ENCODE measurements around the gene PMIS2. TPM values are rescaled to one million over a fixed set of nuclear protein-coding genes. Genes with fewer than 3 reads are reported as not detected.

The PMIS2 gene
- total and polyA plus RNA-seq, 2 donors, result not detected

DNA sequence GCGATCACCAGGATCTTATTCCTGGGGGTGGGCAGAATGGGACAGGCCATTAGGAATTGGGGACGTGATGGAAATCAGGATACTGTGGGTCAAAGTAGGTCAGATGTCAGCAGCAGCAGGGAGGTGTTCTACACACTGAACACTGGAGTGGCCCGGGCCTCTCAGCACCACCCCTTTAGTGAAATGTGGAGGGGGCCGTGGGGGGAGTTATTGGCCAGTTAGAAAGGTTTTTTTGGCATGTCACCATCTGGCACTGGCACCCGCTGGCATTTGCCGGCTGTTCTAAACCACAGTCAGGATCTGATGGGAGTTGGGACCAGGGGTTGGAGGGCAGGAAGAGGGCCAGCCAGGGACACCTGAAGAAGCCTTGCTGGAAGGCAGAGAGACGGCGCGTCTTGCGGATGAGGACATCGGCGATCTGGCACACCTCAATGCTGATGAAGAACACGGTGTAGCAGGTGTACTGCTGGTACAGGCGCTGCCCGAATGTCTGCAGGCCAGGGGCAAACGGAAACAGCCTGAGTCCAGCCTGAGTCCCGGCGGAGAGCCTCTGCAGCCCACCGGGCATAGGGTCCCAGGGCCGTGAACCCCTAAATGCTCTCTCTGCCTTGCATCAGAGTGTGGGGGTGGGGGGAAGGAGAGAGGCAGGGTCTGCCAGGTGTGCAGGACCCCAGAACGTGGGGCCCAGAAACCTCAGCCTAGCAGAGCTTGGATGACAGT lies 34.7 kb upstream of the PMIS2 start:
- H3K4me3 ChIP-seq (ENCODE audit: low read depth, low read length), result no peak overlapping the region
- H3K27ac ChIP-seq (ENCODE audit: low read depth), result no peak overlapping the region
- no peaks in the 10 kb centered on the region for H3K4me1 ChIP-seq (ENCODE audit: insufficient read depth)
- DNase-seq (ENCODE audit: extremely low spot score), result no peak
- 85% methylated on average over 21 of the region's 21 CpGs for whole genome bisulfite sequencing
- no peaks in the 10 kb centered on the region for H3K36me3 ChIP-seq (ENCODE audit: insufficient read depth)

DNA sequence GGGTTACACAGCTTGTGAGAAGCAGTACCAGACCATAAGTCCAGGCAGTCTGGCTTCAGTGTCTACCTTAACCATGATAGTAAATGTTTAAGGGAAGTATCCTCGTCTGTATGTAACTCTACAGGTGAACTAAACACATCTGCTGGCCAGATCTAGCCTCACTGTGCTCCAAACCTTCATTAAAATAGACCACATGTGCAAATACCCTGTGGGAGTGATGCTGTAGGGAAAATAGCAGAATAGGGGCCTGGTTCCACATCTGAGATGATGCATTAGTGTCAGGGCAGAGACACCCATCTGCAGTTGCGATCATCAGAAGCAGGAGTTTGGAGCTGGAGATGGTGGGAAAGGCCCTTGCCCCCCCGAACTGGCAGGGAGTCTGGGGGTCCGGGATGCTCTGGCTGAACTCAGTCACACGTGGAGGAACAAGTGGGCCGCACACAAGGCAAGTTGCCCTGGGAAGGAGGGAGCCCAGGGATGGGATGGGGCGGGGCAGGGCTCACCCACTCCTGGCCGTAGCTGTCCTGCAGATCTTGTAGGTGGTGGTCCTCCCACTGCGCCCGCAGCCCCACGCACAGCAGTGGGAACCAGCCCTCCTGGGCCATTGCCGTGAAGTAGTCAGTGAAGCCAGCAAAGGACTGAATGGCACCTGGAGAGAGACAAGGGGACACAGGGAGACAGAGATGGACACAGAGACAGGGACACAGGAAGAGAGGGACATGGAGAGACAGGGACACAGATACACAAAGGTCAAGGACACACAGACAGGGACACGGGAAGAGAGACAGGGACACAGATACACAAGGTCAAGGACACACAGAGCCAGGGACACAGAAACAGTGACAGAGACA lies 33.2 kb upstream of the PMIS2 start:
- no peaks in the 10 kb centered on the region for H3K4me1 ChIP-seq (ENCODE audit: insufficient read depth)
- DNase-seq (ENCODE audit: extremely low spot score), result no peak
- H3K27ac ChIP-seq (ENCODE audit: low read depth), result no peak overlapping the region
- H3K36me3 ChIP-seq (ENCODE audit: insufficient read depth), result no peaks in the 10 kb centered on the region
- WGBS, result 73% methylated on average over 13 of the region's 13 CpGs
- no peak overlapping the region for H3K4me3 ChIP-seq (ENCODE audit: low read depth, low read length)

DNA sequence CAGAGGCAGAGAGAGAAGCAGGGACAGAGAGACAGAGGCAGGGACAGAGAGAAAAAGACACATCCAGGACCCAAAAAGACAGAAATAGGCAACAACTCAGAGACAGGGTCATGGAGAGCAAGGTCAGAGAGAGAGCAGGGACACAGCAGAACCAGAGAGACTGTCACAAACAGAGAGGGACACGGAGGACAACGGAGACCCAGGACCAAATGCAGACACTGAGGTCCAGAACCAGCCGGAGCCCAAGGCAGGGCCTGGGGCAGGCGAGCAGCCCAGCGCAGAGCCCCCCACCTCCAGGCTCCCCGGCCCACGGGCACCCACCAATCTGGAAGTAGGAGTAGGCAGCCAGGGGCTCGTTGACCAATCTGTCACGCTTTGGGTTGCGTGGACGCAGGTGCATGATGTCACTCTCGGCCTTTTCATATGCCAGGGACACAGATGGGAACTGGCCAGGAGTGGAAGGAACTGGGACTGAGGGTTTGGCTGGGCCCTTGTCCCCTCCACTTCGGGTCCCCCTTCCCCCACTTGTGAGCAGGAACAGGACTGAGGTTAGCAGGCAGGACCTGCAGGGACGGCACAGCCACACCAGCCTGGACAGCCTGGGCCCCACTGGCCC lies 32.5 kb upstream of the PMIS2 start:
- Histone ChIP-seq H3K4me3 (ENCODE audit: low read depth, low read length) (no peak overlapping the region), H3K27ac (ENCODE audit: low read depth) (no peak overlapping the region), H3K36me3 (ENCODE audit: insufficient read depth) (no peaks in the 10 kb centered on the region), H3K4me1 (ENCODE audit: insufficient read depth) (no peaks in the 10 kb centered on the region)
- no peak for DNase-seq (ENCODE audit: extremely low spot score)
- WGBS, result 67% methylated on average over 14 of the region's 14 CpGs

DNA sequence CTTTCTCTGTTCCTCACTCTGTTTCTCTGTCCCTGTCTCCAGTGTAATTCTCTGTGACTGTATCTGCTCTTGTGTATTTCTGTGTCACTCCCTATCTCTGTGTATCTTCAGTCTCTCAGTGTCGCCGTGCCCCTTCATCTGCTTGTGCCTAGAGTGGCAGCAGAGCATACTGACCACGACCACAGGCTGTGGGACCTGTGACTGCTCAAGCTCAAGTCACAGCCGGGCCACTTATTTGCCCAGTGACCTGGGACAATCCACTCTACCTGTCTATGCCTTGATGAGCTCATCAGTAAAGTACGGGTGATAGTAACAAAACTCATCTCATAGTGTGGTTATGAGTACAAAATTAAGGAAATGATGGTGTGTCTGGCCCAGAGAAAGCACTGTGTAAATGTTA lies 31.9 kb upstream of the PMIS2 start:
- no peak overlapping the region for H3K4me3 ChIP-seq (ENCODE audit: low read depth, low read length)
- no peak overlapping the region for H3K27ac ChIP-seq (ENCODE audit: low read depth)
- no peak for DNase-seq (ENCODE audit: extremely low spot score)
- H3K4me1 ChIP-seq (ENCODE audit: insufficient read depth), result no peaks in the 10 kb centered on the region
- WGBS, result 71% methylated on average over 5 of the region's 5 CpGs
- H3K36me3 ChIP-seq (ENCODE audit: insufficient read depth), result no peaks in the 10 kb centered on the region

DNA sequence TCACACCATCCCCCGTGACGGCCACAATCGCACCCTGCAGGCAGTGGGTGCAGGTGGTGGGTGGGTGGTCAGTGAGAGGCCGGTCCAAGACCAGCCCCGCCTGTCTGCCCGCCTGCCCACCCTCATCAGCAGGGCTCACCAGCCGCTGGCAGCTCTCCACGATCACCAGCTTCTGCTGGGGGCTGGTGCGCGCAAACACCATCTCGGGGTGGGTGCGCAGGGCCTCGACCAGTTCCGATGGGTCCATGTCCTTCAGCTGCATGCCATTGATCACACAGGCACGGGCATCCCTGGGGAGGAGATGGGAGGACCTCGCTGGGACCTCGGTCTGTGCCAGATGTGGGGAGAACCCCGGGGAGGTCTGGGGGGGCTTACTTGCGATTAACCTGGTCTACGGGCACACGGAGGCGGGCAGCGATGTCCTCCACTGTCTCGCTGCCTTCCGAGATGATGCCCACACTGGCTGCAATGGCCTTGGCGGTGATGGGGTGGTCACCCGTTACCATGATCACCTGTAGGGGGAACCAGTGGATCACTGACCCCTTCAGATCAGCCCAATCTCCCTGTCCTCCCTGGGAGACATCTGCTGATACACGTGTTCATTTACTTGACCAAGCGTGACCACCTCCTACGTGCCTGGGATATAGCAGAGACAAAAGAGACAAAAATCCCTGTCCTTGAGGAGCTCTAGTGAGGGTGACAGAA lies 30.5 kb upstream of the PMIS2 start:
- WGBS, result 68% methylated on average over 30 of the region's 30 CpGs

DNA sequence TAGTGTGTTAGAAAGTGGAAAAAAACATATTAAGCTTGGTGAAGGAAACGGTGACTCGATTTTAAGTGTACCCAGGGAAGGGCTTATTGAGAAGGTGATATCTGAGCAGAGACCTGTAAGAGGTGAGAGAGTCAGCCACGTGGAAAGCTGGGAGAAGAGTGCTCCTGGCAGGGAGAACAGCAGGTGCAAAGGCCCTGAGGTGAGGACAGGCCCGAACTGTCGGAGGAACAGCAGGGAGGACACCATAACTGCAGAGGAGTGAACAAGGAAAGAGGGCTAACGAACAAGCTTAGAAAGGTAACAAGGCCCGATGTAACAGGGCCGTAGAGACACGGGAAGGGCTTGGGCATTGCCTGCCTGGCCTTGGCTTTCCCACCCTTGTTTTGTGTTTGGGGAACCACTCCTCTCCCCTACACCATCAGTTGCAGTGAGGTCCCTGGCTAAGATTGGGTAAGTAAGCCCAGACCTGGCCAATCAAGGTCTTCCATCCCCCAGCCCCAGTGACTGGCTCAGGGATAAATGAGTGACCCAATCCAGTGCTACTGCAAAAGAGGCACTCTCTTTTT lies 29.9 kb upstream of the PMIS2 start:
- Histone ChIP-seq H3K27ac (ENCODE audit: low read depth) (no peak overlapping the region), H3K4me1 (ENCODE audit: insufficient read depth) (no peaks in the 10 kb centered on the region), H3K36me3 (ENCODE audit: insufficient read depth) (no peaks in the 10 kb centered on the region), H3K4me3 (ENCODE audit: low read depth, low read length) (no peak overlapping the region)
- no peak for DNase-seq (ENCODE audit: extremely low spot score)
- 83% methylated on average over 9 of the region's 9 CpGs for WGBS

More for the DNA sequence above, 30.5 kb upstream of the PMIS2 start:
- no peak for DNase-seq (ENCODE audit: extremely low spot score)
- H3K4me3 ChIP-seq (ENCODE audit: low read depth, low read length), result no peak overlapping the region
- no peak overlapping the region for H3K27ac ChIP-seq (ENCODE audit: low read depth)
- no peaks in the 10 kb centered on the region for H3K4me1 ChIP-seq (ENCODE audit: insufficient read depth)
- H3K36me3 ChIP-seq (ENCODE audit: insufficient read depth), result no peaks in the 10 kb centered on the region

DNA sequence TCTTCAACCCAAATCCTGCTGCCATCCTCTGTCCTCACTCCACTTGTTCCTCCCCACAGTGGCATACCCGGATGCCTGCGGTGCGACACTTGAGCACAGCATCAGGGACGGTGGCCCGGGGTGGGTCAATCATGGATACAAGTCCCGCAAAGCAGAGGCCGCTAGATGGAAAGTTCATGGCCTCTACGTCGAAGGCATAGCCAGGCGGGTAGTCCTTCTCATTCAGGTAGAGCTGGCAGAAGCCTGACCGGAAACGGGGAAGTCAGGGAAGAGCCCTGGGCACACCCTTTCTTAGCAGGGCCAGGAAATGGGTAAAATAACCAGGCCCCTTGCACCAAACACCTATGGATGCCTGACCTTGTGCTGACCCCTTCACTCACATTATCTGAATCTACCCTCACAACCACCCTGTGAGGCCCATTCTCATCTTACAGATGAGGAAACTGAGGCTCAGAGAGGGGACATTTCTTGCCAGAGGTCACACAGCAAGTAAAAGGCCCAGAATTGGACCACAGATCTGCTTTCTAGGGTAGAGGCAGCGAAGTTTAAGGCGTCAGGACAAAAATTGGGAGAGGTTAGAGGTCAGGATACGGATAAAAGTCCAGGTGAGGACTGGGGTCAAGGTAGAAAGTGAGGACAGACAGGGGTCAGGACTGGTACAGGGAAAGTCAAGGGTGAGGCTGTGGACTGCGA lies 29.0 kb upstream of the PMIS2 start:
- Histone ChIP-seq H3K36me3 (ENCODE audit: insufficient read depth) (no peaks in the 10 kb centered on the region), H3K4me3 (ENCODE audit: low read depth, low read length) (no peak overlapping the region), H3K4me1 (ENCODE audit: insufficient read depth) (no peaks in the 10 kb centered on the region), H3K27ac (ENCODE audit: low read depth) (no peak overlapping the region)
- DNase-seq (ENCODE audit: extremely low spot score), result no peak
- WGBS, result 82% methylated on average over 16 of the region's 16 CpGs

DNA sequence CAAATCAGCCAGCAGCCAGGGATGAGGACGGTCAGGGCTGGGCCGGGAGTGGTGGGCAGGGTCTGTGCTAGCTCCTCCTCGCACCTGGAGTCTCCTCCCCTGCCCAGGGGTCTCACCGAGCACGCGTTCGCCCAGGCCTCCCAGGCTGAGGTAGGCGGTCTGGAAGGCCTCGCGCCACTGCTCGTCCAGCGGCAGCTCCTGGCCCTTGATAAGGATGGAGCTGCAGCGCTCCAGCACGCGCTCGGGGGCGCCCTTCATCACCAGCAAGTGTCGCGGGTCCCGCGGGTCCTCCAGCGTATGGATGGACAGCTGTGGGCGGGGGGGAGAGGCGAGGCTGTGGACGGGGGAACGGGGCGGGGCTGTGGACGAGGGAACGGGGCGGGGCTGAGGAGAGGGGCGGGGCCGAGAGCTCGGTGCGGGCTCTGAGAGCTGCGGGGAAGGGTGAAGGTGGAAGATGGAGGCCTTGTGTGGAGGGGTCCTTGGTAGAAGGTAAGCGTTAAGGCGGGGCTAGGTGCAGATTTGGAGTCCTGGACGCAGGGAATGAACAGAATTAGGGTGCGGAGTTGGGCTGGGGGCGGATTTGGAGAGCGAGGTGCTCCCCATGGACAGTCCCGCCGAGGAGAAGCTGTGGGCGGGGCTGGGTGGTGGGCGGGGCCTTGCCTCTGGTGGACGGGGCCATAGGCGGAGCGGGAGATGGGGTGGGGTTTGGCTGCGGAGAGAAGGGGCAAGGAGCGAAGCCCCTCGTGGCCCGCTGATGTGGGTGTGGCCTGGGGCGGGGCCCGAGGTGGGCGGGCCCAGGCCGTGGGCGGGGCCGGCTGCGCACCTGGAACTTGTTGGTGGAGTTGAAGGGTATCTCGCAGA lies 28.2 kb upstream of the PMIS2 start:
- no peak overlapping the region for H3K4me3 ChIP-seq (ENCODE audit: low read depth, low read length)

DNA sequence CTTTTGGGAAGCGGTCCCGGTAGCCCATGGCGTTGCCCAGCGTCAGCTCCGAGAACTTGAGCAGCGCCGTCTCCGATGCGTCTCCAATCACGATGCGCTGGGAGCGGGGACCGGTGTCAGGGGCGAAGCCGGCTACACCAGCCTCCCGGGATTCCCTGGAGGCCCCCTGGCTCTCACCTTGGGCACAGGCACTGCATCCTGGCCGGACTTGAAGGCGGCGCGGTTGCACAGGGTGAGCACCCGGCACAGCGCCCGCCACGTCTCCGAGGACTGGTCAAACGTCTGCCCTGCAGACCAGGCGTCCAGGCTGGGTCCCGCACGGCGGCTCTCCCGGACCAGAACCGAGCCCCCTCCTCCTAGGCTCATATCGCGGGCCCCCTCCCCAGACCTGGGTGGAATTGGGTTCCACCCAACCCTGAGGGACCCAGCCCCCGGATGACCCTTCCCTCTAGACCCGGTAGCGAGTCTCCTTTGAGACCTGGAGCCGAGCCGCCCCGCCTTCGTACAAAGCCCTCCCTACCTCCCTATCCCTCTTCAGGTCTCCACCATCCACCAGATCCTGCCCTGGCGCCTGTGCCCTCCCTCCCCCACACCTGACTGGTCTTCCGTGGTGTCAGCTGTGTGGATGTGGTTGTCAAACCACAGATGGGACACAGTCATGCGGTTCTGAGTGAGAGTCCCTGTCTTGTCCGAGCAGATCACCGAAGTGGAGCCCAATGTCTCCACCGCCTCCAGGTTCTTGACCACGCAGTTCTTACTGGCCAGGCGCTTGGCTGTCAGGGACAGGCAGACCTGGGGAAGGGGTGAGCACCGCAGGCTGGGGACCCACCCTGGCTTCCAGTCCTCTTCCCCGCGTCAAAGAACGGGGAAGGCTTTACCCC lies 27.3 kb upstream of the PMIS2 start:
- H3K4me3 ChIP-seq (ENCODE audit: low read depth, low read length), result no peak overlapping the region
- H3K27ac ChIP-seq (ENCODE audit: low read depth), result no peak overlapping the region
- no peaks in the 10 kb centered on the region for H3K4me1 ChIP-seq (ENCODE audit: insufficient read depth)
- DNase-seq (ENCODE audit: extremely low spot score), result no peak
- 32% methylated on average over 53 of the region's 53 CpGs for WGBS
- H3K36me3 ChIP-seq (ENCODE audit: insufficient read depth), result no peaks in the 10 kb centered on the region

More for the DNA sequence above, 28.2 kb upstream of the PMIS2 start:
- Histone ChIP-seq H3K4me1 (ENCODE audit: insufficient read depth) (no peaks in the 10 kb centered on the region), H3K36me3 (ENCODE audit: insufficient read depth) (no peaks in the 10 kb centered on the region), H3K27ac (ENCODE audit: low read depth) (no peak overlapping the region)
- DNase-seq (ENCODE audit: extremely low spot score), result no peak
- WGBS, result 3% methylated on average over 60 of the region's 60 CpGs

DNA sequence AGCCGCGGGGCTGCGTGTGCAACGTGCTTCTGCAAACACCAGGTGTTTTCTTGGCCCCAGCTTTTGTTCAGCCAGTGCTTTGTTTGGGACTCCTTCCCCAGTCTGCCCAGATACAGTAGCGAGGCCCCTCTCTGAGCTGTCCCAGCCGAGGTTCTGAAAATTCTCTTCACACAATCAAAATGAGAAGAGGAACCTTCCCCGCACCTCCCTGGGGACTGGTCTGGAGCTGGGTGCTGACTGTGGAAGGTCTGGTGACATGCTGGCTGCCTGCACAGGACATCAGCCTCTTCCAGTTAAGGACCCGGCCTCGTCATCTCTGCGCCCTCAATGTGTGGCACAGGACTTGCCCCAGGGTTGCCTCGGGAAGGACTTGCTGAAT lies 26.7 kb upstream of the PMIS2 start:
- DNase-seq (ENCODE audit: extremely low spot score), result no peak
- H3K36me3 ChIP-seq (ENCODE audit: insufficient read depth), result no peaks in the 10 kb centered on the region
- 66% methylated on average over 11 of the region's 11 CpGs for WGBS
- no peak overlapping the region for H3K4me3 ChIP-seq (ENCODE audit: low read depth, low read length)
- no peaks in the 10 kb centered on the region for H3K4me1 ChIP-seq (ENCODE audit: insufficient read depth)
- no peak overlapping the region for H3K27ac ChIP-seq (ENCODE audit: low read depth)

DNA sequence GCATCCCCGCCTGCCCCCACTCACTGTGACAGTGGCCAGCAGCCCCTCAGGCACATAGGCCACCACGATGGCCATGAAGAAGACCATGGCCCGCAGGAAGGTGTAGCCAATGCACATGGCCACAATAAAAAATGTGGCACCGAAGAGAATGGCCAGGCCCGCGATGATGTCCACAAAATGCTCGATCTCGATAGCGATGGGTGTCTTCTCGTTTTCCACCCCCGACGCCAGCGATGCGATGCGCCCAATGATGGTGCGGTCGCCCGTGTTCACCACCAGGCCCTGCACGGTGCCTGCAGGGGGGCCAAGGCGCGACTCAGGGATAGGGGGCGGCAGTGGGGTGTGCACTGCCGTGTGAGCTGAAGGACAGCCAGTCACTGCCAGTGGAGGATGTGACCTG lies 26.2 kb upstream of the PMIS2 start:
- Histone ChIP-seq H3K4me1 (ENCODE audit: insufficient read depth) (no peaks in the 10 kb centered on the region), H3K36me3 (ENCODE audit: insufficient read depth) (no peaks in the 10 kb centered on the region), H3K27ac (ENCODE audit: low read depth) (no peak overlapping the region), H3K4me3 (ENCODE audit: low read depth, low read length) (no peak overlapping the region)
- WGBS, result 91% methylated on average over 23 of the region's 23 CpGs
- no peak for DNase-seq (ENCODE audit: extremely low spot score)

Data from urinary bladder (tissue), 4 donors.